NCI-H2171 (cell line): ENCODE results near the gene CASKIN1.
"Not testable (repeated sequence)": the region's sequence is repeated elsewhere in the genome, so short reads cannot be mapped to it uniquely, and the experiment has no call there.

ENCODE experiments used
- DNase-seq: peaks from one replicate; lab custom pipeline; 2025; lab: John Stamatoyannopoulos, UW

CASKIN1 gene

GRCh38 chr16:2210386-2211365 lies 14.3 kb upstream of the CASKIN1 start, which contains the start of gene BRICD5:
BRICD5 (minus strand) TSS chr16:2210863; CDS start chr16:2210833, 30 bp downstream.
- no peak for DNase-seq

DNA sequence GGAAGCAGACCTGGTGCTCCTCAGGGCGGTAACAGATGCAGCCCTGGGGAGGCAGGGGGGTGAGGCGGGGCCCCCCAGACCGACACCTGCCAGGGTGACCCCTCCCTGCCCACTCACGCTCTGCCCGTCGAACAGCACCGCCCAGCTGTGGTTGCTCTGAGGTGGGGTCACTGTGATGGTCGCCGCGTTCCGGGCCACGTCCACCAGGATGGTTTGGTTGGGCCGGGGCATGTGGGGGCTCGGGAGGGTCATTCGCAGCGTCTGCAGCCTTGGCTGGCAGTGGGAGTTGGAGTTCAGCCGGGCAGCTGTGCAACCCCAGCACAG lies 13.6 kb upstream of the CASKIN1 start:
- DNase-seq, result no peak

DNA sequence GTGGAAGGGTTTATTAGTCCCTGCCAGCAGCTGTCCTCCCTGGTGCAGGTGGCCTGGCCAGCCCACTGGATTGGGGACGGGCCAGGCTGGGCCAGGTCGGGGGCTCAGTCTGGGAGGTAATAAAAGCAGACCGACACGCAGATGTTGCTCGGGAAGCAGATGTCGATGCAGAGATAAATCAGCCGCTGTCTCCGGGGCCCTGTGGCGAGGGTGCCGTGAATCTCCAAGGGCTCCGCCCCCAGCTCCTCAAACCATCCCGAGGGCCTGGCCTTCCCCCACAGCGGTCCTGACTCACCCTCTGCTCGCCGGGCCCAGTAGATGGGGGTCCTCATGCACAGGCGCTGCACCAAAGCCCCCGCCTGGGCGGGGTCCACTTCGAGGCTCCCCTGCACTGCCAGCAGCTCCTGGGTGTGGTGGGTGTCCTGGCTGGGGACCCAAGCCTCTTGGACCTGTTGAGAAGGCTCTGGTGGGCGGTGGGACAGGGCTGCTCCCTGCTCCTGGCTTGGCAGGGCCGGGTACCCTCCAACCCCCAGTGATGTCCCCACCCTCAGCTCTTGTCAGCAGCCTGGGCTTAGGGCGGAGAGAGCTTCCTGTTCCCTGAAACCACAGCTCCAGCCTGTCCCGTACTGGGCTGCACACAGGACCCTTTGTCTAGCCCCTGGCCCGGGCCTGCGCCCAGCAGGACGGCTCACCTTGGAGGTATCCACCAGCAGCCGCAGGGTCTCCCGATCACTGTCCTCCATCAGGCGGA lies 13.0 kb upstream of the CASKIN1 start:
- DNase-seq, result no peak

- DNase-seq, result no peak
Measured at GRCh38 chr16:2208772-2209171, 12.4 kb upstream of the CASKIN1 start.

- DNase-seq, result no peak
Measured at GRCh38 chr16:2208308-2208707, 11.9 kb upstream of the CASKIN1 start.

- DNase-seq, result no peak
Measured at GRCh38 chr16:2207872-2208271, 11.5 kb upstream of the CASKIN1 start.

- DNase-seq, result no peak
Measured at GRCh38 chr16:2206780-2207433, 10.5 kb upstream of the CASKIN1 start.

- no peak for DNase-seq
Measured at GRCh38 chr16:2206420-2206779, 10.0 kb upstream of the CASKIN1 start.

GRCh38 chr16:2205967-2206313 lies 9.5 kb upstream of the CASKIN1 start:
- no peak for DNase-seq

- peak; percentile 83 for DNase-seq
Measured at GRCh38 chr16:2205104-2205966, 8.9 kb upstream of the CASKIN1 start, which contains the start of gene MLST8. MLST8 (plus strand) TSS chr16:2205454; CDS start chr16:2206086, 632 bp downstream.

DNA sequence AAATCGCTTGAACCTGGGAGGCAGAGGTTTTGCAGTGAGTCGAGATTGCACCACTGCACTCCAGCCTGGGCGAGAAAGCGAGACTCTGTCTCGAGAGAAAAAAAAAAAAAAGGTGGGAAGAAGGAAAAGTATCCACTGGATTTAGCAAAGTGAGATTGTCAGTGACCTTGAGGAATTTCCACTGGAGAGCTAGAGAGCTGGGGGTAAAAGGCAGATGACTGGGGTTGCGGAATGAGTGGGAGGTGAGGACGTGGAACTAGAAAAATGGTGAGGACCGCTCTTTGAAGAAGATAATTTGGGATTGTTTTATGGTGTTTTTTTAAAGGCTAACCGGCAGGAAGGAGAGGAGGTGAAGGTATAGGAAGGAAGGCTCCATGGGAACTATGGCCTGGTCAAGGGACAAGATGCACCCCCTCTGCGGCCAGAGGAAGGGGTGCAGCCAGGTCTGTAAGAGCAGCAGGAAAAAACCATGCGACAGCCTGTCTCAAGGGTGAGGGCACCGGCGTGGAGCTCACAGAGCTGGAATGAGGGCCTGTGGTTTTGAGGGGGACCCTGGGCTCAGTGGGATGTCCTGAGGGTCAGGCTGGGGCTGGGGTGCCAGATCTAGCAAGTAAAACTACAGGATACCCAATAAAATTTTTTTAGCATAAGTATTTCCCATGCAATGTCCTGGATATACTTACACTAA lies 8.2 kb upstream of the CASKIN1 start:
- no peak for DNase-seq

DNA sequence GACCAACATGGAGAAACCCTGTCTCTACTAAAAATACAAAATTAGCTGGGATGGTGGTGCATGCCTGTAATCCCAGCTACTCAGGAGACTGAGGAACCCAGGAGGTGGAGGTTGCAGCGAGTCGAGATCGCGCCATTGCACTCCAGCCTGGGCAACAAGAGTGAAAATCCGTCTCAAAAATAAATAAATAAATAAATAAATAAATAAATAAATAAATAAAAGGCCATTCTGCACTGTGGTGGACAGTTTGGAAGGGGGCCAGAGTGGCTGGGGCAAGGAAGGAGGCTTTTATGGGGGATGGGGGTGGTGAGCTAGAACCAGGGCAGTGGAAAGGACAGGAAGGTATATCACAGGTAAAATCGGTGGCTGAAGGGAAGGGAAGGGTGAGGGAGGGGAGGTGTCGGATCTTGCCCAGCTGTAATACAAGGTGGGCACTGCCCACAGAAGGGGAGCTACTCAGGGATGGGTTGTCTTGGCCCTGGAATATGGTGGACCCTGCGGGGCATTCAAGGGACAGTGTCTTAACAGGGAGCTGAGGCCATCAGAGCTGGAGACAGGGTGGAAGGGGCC lies 6.8 kb upstream of the CASKIN1 start:
- not testable (repeated sequence) for DNase-seq

GRCh38 chr16:2200313-2200712 lies 3.9 kb upstream of the CASKIN1 start:
- no peak for DNase-seq

DNA sequence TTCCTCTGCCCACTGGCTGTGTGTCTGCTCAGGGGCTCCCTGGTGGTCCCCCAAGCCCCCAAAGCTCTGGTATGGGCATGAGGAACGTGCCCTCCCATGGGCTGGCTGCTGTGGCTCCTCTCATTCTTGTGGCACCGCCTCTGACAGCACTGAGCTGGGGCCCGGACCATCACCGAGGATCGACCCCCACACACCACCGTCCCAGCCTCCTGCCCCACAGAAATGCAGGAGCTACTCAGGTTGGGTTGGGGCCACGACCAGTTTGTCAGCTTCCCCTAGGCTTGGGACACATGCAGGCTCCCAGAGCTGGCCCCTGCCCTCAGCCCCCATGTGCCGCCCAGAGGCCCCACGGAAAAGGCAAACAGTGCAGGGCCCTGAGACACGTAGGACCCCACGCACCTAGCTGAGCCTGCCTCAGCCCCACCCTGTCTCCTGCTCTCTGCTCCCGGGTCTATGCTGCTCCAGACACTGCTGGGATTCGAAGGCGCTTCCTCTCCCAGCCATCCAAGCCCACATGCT lies 3.3 kb upstream of the CASKIN1 start:
- DNase-seq, result no peak

DNA sequence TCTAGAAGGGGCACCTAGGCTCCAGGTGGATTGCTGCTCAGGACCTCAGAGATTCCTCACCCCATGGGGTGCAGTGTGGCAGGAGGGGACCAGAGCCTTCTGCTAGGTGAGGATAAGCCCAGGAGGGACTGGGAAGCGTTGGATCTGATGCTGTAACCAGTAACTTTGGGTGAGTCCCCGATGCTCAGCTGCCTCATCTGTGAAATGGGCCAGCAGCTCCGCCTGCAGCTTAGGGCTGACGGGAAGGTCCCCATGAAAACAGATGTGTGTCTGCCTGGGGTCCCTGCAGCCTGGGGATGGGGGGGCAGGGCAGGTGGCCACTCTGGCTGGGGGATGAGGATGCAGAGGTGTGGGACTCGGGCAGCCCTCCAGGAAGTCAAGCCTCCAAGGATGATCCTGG lies 2.7 kb upstream of the CASKIN1 start:
- DNase-seq, result no peak

DNA sequence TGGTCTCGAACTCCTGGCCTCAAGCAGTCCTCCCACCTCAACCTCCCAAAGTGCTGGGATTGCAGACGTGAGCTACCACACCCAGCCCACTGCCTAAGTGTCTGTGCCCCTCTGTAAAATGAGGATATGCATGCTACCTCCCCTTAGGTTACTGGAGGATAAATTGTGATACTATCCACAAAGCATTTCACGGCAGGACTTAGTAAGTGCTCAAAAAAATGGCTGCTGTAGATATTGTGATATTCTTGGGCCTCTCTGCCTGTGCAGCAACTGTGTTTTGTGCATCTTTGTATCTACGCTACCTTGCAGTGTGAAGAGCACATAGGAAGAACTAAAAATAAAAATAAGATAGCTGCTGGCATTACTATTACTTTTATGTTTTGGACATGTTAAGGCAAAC lies 1.9 kb upstream of the CASKIN1 start:
- no peak for DNase-seq

GRCh38 chr16:2197765-2198164 lies 1.4 kb upstream of the CASKIN1 start:
- DNase-seq, result no peak

GRCh38 chr16:2196981-2197511 lies 641 bp upstream of the CASKIN1 start:
- DNase-seq, result no peak

DNA sequence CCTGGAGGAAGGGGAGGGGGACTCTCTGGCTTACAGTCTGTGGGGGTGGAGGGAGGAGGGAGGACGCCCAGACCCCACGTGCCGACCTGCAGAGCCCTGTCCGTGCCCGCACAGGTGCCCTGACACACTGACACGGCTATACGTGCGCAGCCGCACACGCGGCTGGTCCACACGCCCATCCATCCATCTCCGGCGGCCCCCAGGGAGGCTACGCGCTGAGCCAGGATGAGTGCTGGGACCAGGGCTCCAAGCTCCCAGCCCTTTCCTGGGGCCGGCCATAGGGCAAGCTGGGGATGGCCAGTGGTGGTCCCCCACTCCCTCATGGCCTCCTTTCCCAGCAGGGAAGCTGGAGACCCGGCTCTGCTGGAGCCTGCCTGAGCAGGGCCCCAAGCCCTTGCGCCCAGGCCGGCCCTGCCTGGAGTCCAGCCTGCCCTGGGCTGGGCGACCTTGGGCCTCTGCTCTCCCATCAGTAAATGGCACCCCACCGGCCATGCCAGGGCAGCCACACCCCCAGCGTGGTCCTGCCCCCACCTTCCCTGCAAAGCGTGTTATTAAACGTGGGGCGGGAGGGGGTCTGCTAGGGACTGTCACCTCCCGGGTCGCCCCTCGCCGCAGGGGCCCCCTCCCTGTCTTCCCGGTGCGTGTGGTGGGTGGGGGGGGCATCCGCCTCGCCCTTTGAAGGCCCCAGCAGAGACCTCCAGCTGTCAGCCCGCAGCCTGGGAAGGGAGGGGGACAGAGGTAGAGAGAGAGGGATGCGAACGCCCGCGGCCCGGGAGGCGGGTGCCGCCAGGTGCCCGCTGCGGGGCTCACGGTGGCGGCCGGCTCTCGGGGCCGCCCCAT lies 863 bp downstream of the CASKIN1 start:
- no peak for DNase-seq
